GM13976 (cell line): ENCODE measurements around the gene FBXW11.

Source experiments
- DNase-seq: peaks from one replicate; pipeline ENCODE4 v3.0.0; 2012; ENCODE audit warnings: low spot score
- in situ Hi-C: fragments of 300-500 bp; cut with MboI; formaldehyde crosslinking; loops from one replicate; pipeline ENCODE4 v1.12.0; 2022; ENCODE audit warnings: low sequenced_read_pairs, mixed read lengths, inconsistent platforms; ENCODE audit not compliant: unreplicated experiment
- TF ChIP-seq, protein P1 (sequence below): IDR thresholded peaks from 2 replicates; pipeline ENCODE4 v1.5.1; 2012; ENCODE audit warnings: borderline replicate concordance, mild to moderate bottlenecking; ENCODE audit not compliant: insufficient read depth; ENCODE audit errors: extremely low read depth, missing control alignments, control extremely low read depth

Gene FBXW11

DNA sequence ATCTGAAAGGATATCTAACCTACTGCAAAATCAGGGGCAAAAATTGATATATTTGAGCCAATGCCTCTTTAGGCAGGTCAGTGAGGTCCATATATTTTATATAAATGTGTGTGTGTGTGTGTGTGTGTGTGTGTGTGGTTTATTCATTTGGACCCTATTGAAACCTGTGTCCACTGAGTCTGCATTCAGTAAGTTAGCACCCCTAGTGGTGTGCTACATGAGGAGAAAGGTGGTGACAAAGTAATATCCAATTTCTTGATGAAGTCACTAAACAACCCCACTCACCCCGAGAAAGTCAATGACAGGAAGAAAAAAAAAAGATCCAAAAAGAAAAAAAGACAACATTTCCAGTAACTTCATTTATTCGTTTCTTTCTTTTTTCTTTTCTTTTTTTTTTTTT is 4.1 kb downstream of the FBXW11 start:
- in situ Hi-C loops = no loop called here
- TF ChIP-seq, protein P1, sequence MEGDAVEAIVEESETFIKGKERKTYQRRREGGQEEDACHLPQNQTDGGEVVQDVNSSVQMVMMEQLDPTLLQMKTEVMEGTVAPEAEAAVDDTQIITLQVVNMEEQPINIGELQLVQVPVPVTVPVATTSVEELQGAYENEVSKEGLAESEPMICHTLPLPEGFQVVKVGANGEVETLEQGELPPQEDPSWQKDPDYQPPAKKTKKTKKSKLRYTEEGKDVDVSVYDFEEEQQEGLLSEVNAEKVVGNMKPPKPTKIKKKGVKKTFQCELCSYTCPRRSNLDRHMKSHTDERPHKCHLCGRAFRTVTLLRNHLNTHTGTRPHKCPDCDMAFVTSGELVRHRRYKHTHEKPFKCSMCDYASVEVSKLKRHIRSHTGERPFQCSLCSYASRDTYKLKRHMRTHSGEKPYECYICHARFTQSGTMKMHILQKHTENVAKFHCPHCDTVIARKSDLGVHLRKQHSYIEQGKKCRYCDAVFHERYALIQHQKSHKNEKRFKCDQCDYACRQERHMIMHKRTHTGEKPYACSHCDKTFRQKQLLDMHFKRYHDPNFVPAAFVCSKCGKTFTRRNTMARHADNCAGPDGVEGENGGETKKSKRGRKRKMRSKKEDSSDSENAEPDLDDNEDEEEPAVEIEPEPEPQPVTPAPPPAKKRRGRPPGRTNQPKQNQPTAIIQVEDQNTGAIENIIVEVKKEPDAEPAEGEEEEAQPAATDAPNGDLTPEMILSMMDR = peak; percentile 49
- peak; percentile 38 for DNase-seq

- TF ChIP-seq, protein P1 = no peak
- no peak for DNase-seq
- in situ Hi-C loops = no loop called here
These were observed 6.6 kb downstream of the FBXW11 start for GRCh38 chr5:171999877-172000276.

GRCh38 chr5:171999100-171999499 is 7.3 kb downstream of the FBXW11 start:
- in situ Hi-C loops = no loop called here
- DNase-seq = no peak
- TF ChIP-seq, protein P1 = no peak

DNA sequence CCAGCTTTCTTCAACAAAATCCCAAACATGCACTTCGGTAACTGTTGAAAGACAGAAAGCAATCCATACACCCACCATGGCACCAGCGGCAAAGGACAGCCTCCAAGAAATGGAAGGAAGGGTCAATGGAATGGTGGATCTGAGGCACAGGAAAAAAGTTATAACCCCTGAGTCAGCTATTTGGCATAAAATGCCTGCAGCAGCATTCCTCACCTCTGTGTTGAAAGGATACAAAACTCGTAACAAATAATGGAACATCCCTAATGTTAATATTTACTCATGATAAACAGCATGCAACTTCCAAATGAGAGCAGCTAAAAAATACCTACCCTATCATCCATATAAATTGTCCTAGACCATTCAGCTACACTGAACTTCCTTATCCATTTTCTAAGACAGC is 9.4 kb downstream of the FBXW11 start:
- in situ Hi-C loops = no loop called here
- TF ChIP-seq, protein P1 = no peak
- no peak for DNase-seq

DNA sequence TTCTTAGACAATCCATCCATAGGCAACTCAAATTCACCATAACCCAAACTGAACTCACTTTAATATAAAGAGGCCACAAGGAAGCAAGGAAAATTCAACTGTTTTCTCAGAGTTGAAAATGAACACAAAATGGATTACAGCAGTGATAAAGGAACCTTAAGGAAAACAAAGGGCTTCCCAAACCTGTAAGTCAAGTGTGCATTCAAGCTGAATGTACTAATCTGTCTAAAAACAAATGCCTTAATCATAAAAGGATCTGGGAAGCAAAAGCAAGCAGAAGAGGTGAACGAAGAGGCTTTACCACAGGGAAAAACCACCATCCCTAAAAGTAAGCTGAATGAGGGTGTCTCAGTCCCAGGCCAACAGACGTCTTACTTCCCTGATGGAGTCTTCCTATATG is 13.6 kb downstream of the FBXW11 start:
- no peak for DNase-seq
- TF ChIP-seq, protein P1 = no peak
- in situ Hi-C loops = no loop called here

DNA sequence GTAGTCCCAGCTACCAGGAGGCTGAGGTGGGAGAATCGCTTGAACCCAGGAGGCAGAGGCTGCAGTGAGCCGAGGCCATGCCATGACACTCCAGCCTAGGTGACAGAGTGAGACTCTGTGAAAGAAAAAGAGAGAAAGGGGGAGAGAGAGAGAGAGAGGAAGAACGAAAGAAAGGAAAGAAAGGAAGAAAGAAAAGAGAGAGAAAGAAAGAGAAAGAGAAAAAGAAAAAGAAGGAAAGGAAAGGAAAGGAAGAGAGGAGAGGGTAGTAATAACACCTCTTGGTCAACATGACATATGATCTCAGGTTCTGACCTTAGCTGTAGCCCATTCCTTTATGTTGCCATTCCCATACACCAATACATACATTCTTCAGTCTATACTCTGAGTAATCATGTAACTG is 14.1 kb downstream of the FBXW11 start:
- no peak for DNase-seq
- in situ Hi-C loops = no loop called here
- TF ChIP-seq, protein P1 = no peak

DNA sequence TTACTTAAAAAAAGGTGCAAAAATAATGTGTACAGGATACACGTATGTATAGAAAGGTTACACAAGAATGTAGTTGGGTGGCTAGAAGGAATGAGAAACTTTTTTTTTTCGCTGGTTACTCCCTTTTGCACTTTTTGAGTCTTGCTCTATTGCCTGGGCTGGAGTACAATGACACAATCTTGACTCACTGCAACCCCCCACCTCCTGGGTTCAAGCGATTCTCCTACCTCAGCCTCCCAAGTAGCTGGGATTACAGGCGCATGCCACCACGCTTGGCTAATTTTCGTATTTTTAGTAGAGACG is 15.8 kb downstream of the FBXW11 start:
- in situ Hi-C loops = no loop called here
- no peak for DNase-seq
- TF ChIP-seq, protein P1 = no peak
